ENCODE data around the gene EMILIN2. TPM values are rescaled to one million over a fixed set of nuclear protein-coding genes. Genes with fewer than 3 reads are reported as not detected.

Gene EMILIN2
- total RNA-seq, 2 donors from 2014 or later = 33.6 to 38.6 TPM

DNA sequence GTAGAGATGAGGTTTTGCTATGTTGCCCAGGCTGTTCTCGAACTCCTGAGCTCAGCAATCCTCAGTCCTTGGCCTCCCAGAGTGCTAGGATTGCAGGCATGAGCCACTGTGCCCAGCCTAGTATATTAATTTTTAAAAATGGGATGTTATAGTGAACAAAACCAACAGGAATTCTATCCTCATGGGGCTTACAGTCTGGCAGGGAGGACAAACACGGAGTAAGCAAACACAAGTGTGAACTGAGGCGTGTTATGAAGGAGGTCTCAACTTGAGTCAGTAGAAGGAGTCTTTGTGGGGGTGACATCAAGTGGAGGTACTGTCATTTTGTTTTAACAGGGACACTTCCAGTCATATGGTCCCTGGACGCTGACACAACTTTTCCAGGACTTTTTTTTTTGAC is 33.1 kb downstream of the EMILIN2 start:
- no peaks in the 10 kb centered on the region for H3K9me3 ChIP-seq
- WGBS = 94% methylated on average over 4 of the region's 4 CpGs
- intact Hi-C loops (cut with DNase I) = no loop called here
- H3K36me3 ChIP-seq = no peaks in the 10 kb centered on the region
- DNase-seq (ENCODE audit: low spot score) = no peak
- no peak overlapping the region for H3K27ac ChIP-seq
- H3K4me1 ChIP-seq (replicated peaks) = no peaks in the 10 kb centered on the region
- H3K27me3 ChIP-seq (replicated peaks; ENCODE audit: insufficient read depth) = no peaks in the 10 kb centered on the region
- no peak overlapping the region for H3K4me3 ChIP-seq
- TF ChIP-seq POLR2A (IDR thresholded peaks at IDR 0.05) = no peak
- no peak for TF ChIP-seq CTCF (IDR thresholded peaks at IDR 0.05)
- TF ChIP-seq POLR2AphosphoS5 (IDR thresholded peaks at IDR 0.05) = no peak

DNA sequence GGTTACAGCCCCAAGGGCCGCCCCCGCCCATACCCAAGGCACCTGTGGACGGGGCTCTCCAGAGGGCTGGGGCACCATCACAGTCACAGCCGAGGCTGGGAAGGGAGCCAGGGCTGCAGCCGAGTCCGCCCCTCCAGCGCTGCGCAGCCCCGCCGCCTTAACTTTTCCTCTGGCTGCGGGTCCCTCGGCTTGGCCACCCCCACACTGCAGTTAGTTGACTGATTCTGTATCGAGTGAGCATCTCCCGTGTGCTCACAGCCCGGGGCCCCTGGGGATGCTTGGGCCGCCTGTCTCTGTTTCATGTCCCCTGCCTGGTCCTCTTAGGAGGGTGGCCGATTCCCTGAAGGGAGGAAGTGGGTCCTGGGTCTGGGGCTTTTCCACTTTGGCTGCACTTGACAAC is 33.7 kb downstream of the EMILIN2 start:
- DNase-seq (ENCODE audit: low spot score) = no peak
- WGBS = 83% methylated on average over 17 of the region's 17 CpGs
- H3K27ac ChIP-seq = no peak overlapping the region
- no peak overlapping the region for H3K4me3 ChIP-seq
- intact Hi-C loops (cut with DNase I) = no loop called here
- no peaks in the 10 kb centered on the region for H3K4me1 ChIP-seq (replicated peaks)
- no peaks in the 10 kb centered on the region for H3K36me3 ChIP-seq
- no peaks in the 10 kb centered on the region for H3K9me3 ChIP-seq
- no peak for TF ChIP-seq POLR2A (IDR thresholded peaks at IDR 0.05)
- TF ChIP-seq POLR2AphosphoS5 (IDR thresholded peaks at IDR 0.05) = no peak
- TF ChIP-seq CTCF (IDR thresholded peaks at IDR 0.05) = no peak
- H3K27me3 ChIP-seq (replicated peaks; ENCODE audit: insufficient read depth) = no peaks in the 10 kb centered on the region

DNA sequence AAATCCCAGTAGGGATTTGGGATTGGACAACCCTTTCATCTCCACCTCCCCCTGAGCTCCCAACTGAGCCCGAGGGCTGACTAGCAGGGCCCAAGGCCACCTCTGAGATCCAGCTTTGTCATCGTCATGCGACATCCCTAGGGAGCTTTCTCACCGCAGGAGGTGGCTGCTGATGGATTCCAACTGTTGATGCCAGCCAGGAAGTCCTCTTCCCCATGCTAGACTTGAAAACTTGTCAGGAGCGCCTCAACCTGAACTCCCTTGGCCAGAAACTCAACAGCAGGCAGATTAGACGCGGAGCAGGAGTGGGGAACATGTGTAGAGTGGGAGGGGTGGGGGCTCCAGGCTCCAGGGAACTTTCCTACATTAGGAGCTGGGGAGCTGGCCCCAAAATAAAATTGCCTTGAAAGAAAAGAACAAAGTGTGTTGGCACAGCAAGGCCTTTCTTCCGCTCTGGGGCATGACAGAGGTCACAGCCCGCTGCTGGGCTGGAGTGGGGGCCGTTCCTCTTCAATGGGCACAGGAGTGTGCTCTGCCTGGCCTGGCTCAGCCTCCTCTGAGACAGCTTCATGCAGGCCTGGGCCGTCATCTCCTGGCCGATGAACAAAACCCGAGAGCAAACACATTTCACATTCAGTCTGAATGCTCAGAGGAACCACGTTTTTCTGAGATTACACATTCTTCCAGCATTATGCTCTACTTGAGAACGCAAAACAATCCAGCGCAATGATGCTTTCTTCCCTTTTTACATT is 34.5 kb downstream of the EMILIN2 start:
- 55% methylated on average over 16 of the region's 16 CpGs for WGBS
- TF ChIP-seq POLR2A (IDR thresholded peaks at IDR 0.05) (no peak), CTCF (IDR thresholded peaks at IDR 0.05) (no peak), POLR2AphosphoS5 (IDR thresholded peaks at IDR 0.05) (no peak)

DNA sequence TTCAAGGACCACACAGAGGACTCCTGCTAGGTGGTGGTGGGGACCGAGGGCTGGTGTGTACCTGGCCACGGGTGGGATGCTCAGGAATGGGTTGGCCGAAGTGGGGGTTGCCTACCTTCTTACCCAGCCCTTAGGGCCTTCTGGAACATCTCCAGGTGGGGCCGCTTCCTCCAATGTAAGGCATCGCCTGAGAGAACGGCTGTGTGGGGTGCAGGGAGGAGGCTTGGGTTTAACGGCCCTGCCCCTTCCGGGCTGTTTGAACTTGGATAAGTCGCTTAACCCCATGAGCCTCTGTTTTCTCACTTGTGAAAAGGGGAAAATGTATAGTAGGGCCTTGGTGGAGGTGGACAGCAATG is 35.0 kb downstream of the EMILIN2 start:
- DNase-seq (ENCODE audit: low spot score) = no peak
- H3K36me3 ChIP-seq = no peaks in the 10 kb centered on the region
- 54% methylated on average over 9 of the region's 9 CpGs for WGBS
- no peaks in the 10 kb centered on the region for H3K27me3 ChIP-seq (replicated peaks; ENCODE audit: insufficient read depth)
- intact Hi-C loops (cut with DNase I) = no loop called here
- H3K4me3 ChIP-seq = no peak overlapping the region
- H3K9me3 ChIP-seq = no peaks in the 10 kb centered on the region
- TF ChIP-seq POLR2A (IDR thresholded peaks at IDR 0.05) = no peak
- no peak for TF ChIP-seq POLR2AphosphoS5 (IDR thresholded peaks at IDR 0.05)
- no peak for TF ChIP-seq CTCF (IDR thresholded peaks at IDR 0.05)
- H3K4me1 ChIP-seq (replicated peaks) = no peaks in the 10 kb centered on the region
- H3K27ac ChIP-seq = no peak overlapping the region

More for the DNA sequence above, 34.5 kb downstream of the EMILIN2 start:
- Histone ChIP-seq H3K27ac (no peak overlapping the region), H3K4me3 (no peak overlapping the region), H3K36me3 (no peaks in the 10 kb centered on the region), H3K4me1 (replicated peaks) (no peaks in the 10 kb centered on the region), H3K9me3 (no peaks in the 10 kb centered on the region), H3K27me3 (replicated peaks; ENCODE audit: insufficient read depth) (no peaks in the 10 kb centered on the region)
- DNase-seq (ENCODE audit: low spot score) = no peak
- intact Hi-C loops (cut with DNase I) = no loop called here

GRCh38 chr18:2882201-2882600 is 35.4 kb downstream of the EMILIN2 start:
- Histone ChIP-seq H3K9me3 (no peaks in the 10 kb centered on the region), H3K36me3 (no peaks in the 10 kb centered on the region), H3K4me1 (replicated peaks) (no peaks in the 10 kb centered on the region), H3K4me3 (no peak overlapping the region), H3K27ac (no peak overlapping the region), H3K27me3 (replicated peaks; ENCODE audit: insufficient read depth) (no peaks in the 10 kb centered on the region)
- DNase-seq (ENCODE audit: low spot score) = no peak
- WGBS = 87% methylated on average over 4 of the region's 4 CpGs
- TF ChIP-seq POLR2A (IDR thresholded peaks at IDR 0.05) = no peak
- TF ChIP-seq POLR2AphosphoS5 (IDR thresholded peaks at IDR 0.05) = no peak
- no peak for TF ChIP-seq CTCF (IDR thresholded peaks at IDR 0.05)
- intact Hi-C loops (cut with DNase I) = no loop called here

Measured in prostate gland (tissue), 2 donors.